ENCODE data around the gene OPRM1.

The OPRM1 gene

DNA sequence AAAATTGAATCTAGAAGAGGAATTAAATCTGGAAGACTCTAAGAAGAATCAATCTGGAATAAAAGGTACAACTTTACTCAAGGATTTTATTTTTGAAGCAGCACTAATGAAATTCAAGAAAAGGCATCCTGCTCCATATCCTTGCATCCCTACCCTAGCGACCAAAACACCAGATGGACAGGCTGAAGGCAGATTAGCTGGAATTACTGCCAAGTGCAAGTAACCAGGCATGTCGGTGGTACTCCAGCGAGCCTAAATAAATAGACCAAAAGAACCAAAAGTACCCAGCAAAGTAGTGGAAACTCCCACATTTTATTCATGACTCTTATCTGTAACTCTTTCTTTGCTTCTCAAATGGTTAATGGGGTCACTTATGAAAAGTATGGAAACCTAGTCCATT is 21.0 kb downstream of the OPRM1 start:
- Histone ChIP-seq H4K8ac (ENCODE audit: low read length) (no peak overlapping the region), H3K4me3 (ENCODE audit: insufficient read depth in 1 of 2, low read depth in 1 of 2, low read length in 2 of 2) (no peak overlapping the region), H3K27ac (ENCODE audit: low read length, poor library complexity, severe bottlenecking) (no peak overlapping the region), H2BK120ac (ENCODE audit: low read depth, low read length) (no peak overlapping the region), H3K27me3 (ENCODE audit: control insufficient read depth in 1 of 2, insufficient read depth in 1 of 2, low read length in 2 of 2) (no peaks in the 10 kb centered on the region), H3K18ac (ENCODE audit: low read depth in 1 of 2, low read length in 2 of 2) (no peak overlapping the region), H2AK5ac (ENCODE audit: low read length, severe bottlenecking) (no peak overlapping the region), H3K14ac (ENCODE audit: low read length in 2 of 2) (no peak overlapping the region), H4K91ac (ENCODE audit: low read length) (no peak overlapping the region), H3K79me1 (replicated peaks; ENCODE audit: low read length, poor library complexity, severe bottlenecking) (no peaks in the 10 kb centered on the region), H3K36me3 (ENCODE audit: control insufficient read depth in 1 of 2, insufficient read depth in 2 of 2, low read depth in 1 of 2, low read length in 2 of 2) (no peaks in the 10 kb centered on the region), H2AFZ (ENCODE audit: low read depth, low read length) (no peak overlapping the region), H3K4me2 (ENCODE audit: low read length, poor library complexity, severe bottlenecking) (no peak overlapping the region), H3K4ac (ENCODE audit: low read depth in 1 of 2, low read length in 2 of 2) (no peak overlapping the region), H3K4me1 (ENCODE audit: control insufficient read depth, insufficient read depth, low read depth, low read length) (no peaks in the 10 kb centered on the region), H2BK15ac (ENCODE audit: low read depth, poor library complexity, severe bottlenecking) (no peak overlapping the region), H3K9ac (ENCODE audit: low read length) (no peak overlapping the region), H3K23ac (ENCODE audit: low read length in 2 of 2) (no peak overlapping the region), H3K9me3 (ENCODE audit: control insufficient read depth, low read length) (peaks cover 13% of the 10 kb centered on the region), H2BK12ac (ENCODE audit: low read length in 2 of 2) (no peak overlapping the region), H2BK5ac (ENCODE audit: low read depth, low read length, poor library complexity, severe bottlenecking) (no peak overlapping the region)
- no peak for DNase-seq
- 75% methylated on average over 1 of the region's 3 CpGs for WGBS

DNA sequence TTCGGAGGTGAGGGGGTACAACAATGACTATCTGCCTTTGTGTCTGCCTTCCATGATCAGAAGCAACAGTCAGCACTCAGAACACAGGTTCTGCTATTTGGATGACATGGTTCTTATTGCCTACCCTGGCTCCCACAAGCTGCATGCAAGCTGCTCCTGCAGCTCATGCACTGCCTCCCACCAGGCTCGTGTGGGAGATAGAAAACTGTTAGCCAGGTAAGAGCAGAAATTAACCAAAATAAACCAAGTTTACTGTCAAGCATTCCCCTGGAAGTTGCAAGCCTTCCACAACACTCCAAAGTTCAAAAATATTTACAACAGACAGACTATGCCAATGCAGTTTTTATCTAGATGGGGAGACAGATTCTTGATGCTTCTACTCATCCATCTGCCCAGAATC is 31.0 kb downstream of the OPRM1 start:
- WGBS, result 59% methylated on average over 2 of the region's 2 CpGs
- Histone ChIP-seq H2AFZ (ENCODE audit: low read depth, low read length) (no peak overlapping the region), H2BK120ac (ENCODE audit: low read depth, low read length) (no peak overlapping the region), H3K18ac (ENCODE audit: low read depth in 1 of 2, low read length in 2 of 2) (no peak overlapping the region), H2BK15ac (ENCODE audit: low read depth, poor library complexity, severe bottlenecking) (no peak overlapping the region), H3K4me1 (ENCODE audit: control insufficient read depth, insufficient read depth, low read depth, low read length) (no peaks in the 10 kb centered on the region), H2AK5ac (ENCODE audit: low read length, severe bottlenecking) (no peak overlapping the region), H3K9ac (ENCODE audit: low read length) (no peak overlapping the region), H3K79me1 (replicated peaks; ENCODE audit: low read length, poor library complexity, severe bottlenecking) (no peaks in the 10 kb centered on the region), H3K27ac (ENCODE audit: low read length, poor library complexity, severe bottlenecking) (no peak overlapping the region), H3K27me3 (ENCODE audit: control insufficient read depth in 1 of 2, insufficient read depth in 1 of 2, low read length in 2 of 2) (no peaks in the 10 kb centered on the region), H4K8ac (ENCODE audit: low read length) (no peak overlapping the region), H4K91ac (ENCODE audit: low read length) (no peak overlapping the region), H3K9me3 (ENCODE audit: control insufficient read depth, low read length) (peaks cover 10% of the 10 kb centered on the region), H3K23ac (ENCODE audit: low read length in 2 of 2) (no peak overlapping the region), H2BK5ac (ENCODE audit: low read depth, low read length, poor library complexity, severe bottlenecking) (no peak overlapping the region), H3K4ac (ENCODE audit: low read depth in 1 of 2, low read length in 2 of 2) (no peak overlapping the region), H3K36me3 (ENCODE audit: control insufficient read depth in 1 of 2, insufficient read depth in 2 of 2, low read depth in 1 of 2, low read length in 2 of 2) (no peaks in the 10 kb centered on the region), H3K14ac (ENCODE audit: low read length in 2 of 2) (no peak overlapping the region), H3K4me2 (ENCODE audit: low read length, poor library complexity, severe bottlenecking) (no peak overlapping the region), H3K4me3 (ENCODE audit: insufficient read depth in 1 of 2, low read depth in 1 of 2, low read length in 2 of 2) (no peak overlapping the region), H2BK12ac (ENCODE audit: low read length in 2 of 2) (no peak overlapping the region)
- DNase-seq, result no peak

DNA sequence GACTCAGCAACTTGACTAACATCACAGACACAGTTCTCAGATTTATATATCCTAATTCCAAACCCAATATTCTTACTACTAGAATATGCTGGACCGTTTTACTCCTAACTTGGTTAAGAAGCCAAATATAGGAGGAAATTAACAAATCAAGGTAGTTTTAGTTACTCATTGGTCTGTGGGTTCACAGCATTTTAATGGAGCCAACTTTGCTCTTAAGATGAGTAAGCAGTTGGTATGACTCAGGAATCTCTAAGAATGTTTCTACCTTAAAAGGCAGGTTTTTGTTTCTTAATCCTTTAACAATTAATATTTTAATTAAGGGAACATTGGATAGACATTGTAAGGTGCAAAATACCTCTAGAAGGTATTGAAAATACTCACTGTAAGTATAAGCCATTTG is 31.6 kb downstream of the OPRM1 start:
- Histone ChIP-seq H3K9me3 (ENCODE audit: control insufficient read depth, low read length) (peaks cover 10% of the 10 kb centered on the region), H3K36me3 (ENCODE audit: control insufficient read depth in 1 of 2, insufficient read depth in 2 of 2, low read depth in 1 of 2, low read length in 2 of 2) (no peaks in the 10 kb centered on the region), H3K27me3 (ENCODE audit: control insufficient read depth in 1 of 2, insufficient read depth in 1 of 2, low read length in 2 of 2) (no peaks in the 10 kb centered on the region), H2BK12ac (ENCODE audit: low read length in 2 of 2) (no peak overlapping the region), H2BK15ac (ENCODE audit: low read depth, poor library complexity, severe bottlenecking) (no peak overlapping the region), H3K79me1 (replicated peaks; ENCODE audit: low read length, poor library complexity, severe bottlenecking) (no peaks in the 10 kb centered on the region), H2BK120ac (ENCODE audit: low read depth, low read length) (no peak overlapping the region), H3K4me1 (ENCODE audit: control insufficient read depth, insufficient read depth, low read depth, low read length) (no peaks in the 10 kb centered on the region), H2AFZ (ENCODE audit: low read depth, low read length) (no peak overlapping the region), H4K8ac (ENCODE audit: low read length) (no peak overlapping the region), H4K91ac (ENCODE audit: low read length) (no peak overlapping the region), H3K18ac (ENCODE audit: low read depth in 1 of 2, low read length in 2 of 2) (no peak overlapping the region), H3K9ac (ENCODE audit: low read length) (no peak overlapping the region), H3K14ac (ENCODE audit: low read length in 2 of 2) (no peak overlapping the region), H3K27ac (ENCODE audit: low read length, poor library complexity, severe bottlenecking) (no peak overlapping the region), H3K23ac (ENCODE audit: low read length in 2 of 2) (no peak overlapping the region), H2BK5ac (ENCODE audit: low read depth, low read length, poor library complexity, severe bottlenecking) (no peak overlapping the region), H2AK5ac (ENCODE audit: low read length, severe bottlenecking) (no peak overlapping the region), H3K4me2 (ENCODE audit: low read length, poor library complexity, severe bottlenecking) (no peak overlapping the region), H3K4me3 (ENCODE audit: insufficient read depth in 1 of 2, low read depth in 1 of 2, low read length in 2 of 2) (no peak overlapping the region), H3K4ac (ENCODE audit: low read depth in 1 of 2, low read length in 2 of 2) (no peak overlapping the region)
- no CpG with 5 or more reads among the region's 1 CpG for whole genome bisulfite sequencing
- DNase-seq, result no peak

- Histone ChIP-seq H3K9me3 (ENCODE audit: control insufficient read depth, low read length) (peaks cover 10% of the 10 kb centered on the region), H3K4me1 (ENCODE audit: control insufficient read depth, insufficient read depth, low read depth, low read length) (no peaks in the 10 kb centered on the region), H2AFZ (ENCODE audit: low read depth, low read length) (no peak overlapping the region), H3K4me2 (ENCODE audit: low read length, poor library complexity, severe bottlenecking) (no peak overlapping the region), H3K36me3 (ENCODE audit: control insufficient read depth in 1 of 2, insufficient read depth in 2 of 2, low read depth in 1 of 2, low read length in 2 of 2) (no peaks in the 10 kb centered on the region), H3K9ac (ENCODE audit: low read length) (no peak overlapping the region), H3K4ac (ENCODE audit: low read depth in 1 of 2, low read length in 2 of 2) (no peak overlapping the region), H3K23ac (ENCODE audit: low read length in 2 of 2) (no peak overlapping the region), H2AK5ac (ENCODE audit: low read length, severe bottlenecking) (no peak overlapping the region), H4K91ac (ENCODE audit: low read length) (no peak overlapping the region), H3K18ac (ENCODE audit: low read depth in 1 of 2, low read length in 2 of 2) (no peak overlapping the region), H3K4me3 (ENCODE audit: insufficient read depth in 1 of 2, low read depth in 1 of 2, low read length in 2 of 2) (no peak overlapping the region), H3K79me1 (replicated peaks; ENCODE audit: low read length, poor library complexity, severe bottlenecking) (no peaks in the 10 kb centered on the region), H3K27ac (ENCODE audit: low read length, poor library complexity, severe bottlenecking) (no peak overlapping the region), H3K14ac (ENCODE audit: low read length in 2 of 2) (no peak overlapping the region), H2BK120ac (ENCODE audit: low read depth, low read length) (no peak overlapping the region), H2BK5ac (ENCODE audit: low read depth, low read length, poor library complexity, severe bottlenecking) (no peak overlapping the region), H2BK15ac (ENCODE audit: low read depth, poor library complexity, severe bottlenecking) (no peak overlapping the region), H3K27me3 (ENCODE audit: control insufficient read depth in 1 of 2, insufficient read depth in 1 of 2, low read length in 2 of 2) (no peaks in the 10 kb centered on the region), H2BK12ac (ENCODE audit: low read length in 2 of 2) (no peak overlapping the region), H4K8ac (ENCODE audit: low read length) (no peak overlapping the region)
- no peak for DNase-seq
- no CpG with 5 or more reads among the region's 1 CpG for WGBS
Measured at GRCh38 chr6:154071236-154071635, 32.2 kb downstream of the OPRM1 start.
